D721Med (cell line): ENCODE data around the gene SLCO3A1.

Experiments
- DNase-seq: peaks from one replicate; pipeline ENCODE4 v3.0.0; 2011; ENCODE audit warnings: low spot score; ENCODE audit not compliant: insufficient read length
- FAIRE-seq: peaks from 2 replicates; lab custom pipeline; 2011; peaks lifted over from hg19 to GRCh38; lab: Jason Lieb, UNC
- TF ChIP-seq, protein P1 (sequence below): IDR thresholded peaks from 2 replicates; pipeline ENCODE4 v1.5.1; 2012; ENCODE audit warnings: mild to moderate bottlenecking, control low read depth; ENCODE audit not compliant: insufficient read depth; ENCODE audit errors: missing control alignments

SLCO3A1 gene

DNA sequence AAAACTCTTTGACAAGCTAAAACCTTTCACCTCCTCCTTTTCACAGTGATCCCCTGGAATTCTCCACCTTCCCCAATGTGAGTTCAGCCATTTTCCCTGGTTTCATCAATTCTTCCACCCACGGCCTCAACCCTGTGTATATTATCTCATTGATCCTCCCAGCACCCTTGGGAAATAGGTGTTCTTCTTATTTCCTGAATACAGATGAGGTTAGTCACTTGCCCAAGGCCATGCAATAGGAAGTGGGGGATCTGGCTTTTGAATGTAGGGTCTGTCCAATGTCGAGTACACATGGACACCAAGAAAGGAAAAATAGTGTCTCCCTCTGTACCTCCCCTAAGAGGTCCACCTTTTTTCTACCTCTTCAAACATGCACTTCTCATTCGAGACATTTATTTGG, 277.4 kb downstream of the SLCO3A1 start:
- TF ChIP-seq, protein P1, sequence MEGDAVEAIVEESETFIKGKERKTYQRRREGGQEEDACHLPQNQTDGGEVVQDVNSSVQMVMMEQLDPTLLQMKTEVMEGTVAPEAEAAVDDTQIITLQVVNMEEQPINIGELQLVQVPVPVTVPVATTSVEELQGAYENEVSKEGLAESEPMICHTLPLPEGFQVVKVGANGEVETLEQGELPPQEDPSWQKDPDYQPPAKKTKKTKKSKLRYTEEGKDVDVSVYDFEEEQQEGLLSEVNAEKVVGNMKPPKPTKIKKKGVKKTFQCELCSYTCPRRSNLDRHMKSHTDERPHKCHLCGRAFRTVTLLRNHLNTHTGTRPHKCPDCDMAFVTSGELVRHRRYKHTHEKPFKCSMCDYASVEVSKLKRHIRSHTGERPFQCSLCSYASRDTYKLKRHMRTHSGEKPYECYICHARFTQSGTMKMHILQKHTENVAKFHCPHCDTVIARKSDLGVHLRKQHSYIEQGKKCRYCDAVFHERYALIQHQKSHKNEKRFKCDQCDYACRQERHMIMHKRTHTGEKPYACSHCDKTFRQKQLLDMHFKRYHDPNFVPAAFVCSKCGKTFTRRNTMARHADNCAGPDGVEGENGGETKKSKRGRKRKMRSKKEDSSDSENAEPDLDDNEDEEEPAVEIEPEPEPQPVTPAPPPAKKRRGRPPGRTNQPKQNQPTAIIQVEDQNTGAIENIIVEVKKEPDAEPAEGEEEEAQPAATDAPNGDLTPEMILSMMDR: no peak
- DNase-seq (no peak), FAIRE-seq (no peak)

DNA sequence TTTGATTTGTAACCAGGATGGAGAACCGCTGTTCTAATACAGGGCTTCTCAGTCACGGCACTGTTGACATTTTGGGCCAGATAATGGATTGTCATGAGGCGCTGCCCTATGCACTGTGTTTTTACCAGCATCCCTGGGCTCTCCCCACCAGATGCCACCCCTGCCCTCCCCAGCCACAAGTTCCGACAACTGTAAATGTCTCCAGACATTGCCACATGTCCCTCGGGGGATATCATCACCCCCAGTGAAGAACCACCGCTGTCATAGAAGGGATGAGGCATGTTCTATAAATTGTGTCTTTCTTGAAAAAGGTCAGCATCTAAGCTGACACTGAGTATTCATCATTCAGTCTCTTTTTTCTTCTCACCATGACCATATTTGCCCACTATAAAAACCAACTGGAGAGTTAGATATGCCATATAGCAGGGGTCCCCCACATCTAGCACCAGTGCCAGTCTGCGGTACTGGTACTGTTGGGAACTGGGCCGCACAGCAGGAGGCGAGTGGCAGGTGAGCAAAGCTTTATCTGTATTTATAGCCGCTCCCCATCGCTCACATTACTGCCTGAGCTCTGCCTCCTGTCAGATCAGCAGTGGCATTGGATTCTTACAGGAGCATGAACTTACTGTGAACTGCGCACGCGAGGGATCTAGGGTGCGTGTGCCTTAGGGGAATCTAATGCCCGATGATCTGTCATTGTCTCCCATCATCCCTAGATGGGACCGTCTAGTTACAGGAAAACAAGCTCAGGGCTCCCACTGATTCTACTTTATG, 279.7 kb downstream of the SLCO3A1 start:
- TF ChIP-seq, protein P1: no peak
- FAIRE-seq: no peak
- no peak for DNase-seq

DNA sequence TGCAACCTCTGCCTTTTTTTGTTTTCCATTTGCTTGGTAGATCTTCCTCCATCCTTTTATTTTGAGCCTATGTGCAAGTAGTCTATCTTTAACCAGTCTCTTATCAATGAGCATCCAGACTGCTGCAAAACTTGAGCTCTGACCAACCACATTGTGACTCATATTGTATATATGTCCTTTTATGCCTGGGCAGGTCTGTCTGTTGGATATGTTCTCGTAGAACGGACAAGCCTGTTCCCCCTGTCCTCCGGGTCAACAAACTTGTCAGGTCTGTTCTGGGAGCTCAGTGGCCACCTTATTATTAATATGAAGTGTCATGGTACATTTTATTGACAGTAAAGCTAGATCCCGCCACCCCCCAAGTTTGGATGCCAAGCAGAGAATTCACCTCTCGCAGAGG, 287.3 kb downstream of the SLCO3A1 start:
- TF ChIP-seq, protein P1: no peak
- FAIRE-seq (no peak), DNase-seq (no peak)

DNA sequence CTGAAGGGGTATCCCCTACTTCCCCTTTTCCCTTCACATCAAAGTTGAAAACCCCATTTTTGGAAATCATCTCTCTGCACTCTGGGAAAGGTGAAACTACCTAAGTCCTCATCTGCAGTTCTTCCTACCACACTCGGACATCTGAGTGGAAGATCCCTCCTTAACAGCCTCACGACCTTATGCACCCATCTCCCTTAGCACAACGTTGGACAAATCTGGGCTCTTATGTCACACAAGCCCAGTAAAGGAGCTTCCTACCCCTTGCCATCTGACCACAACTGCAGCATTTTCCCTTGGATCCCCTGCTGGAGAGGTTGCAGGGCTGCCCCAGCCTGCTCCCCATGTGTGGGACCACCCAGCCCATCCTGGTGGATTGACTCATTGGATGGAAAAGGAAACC, 288.1 kb downstream of the SLCO3A1 start:
- DNase-seq (no peak), FAIRE-seq (no peak)
- TF ChIP-seq, protein P1: no peak

DNA sequence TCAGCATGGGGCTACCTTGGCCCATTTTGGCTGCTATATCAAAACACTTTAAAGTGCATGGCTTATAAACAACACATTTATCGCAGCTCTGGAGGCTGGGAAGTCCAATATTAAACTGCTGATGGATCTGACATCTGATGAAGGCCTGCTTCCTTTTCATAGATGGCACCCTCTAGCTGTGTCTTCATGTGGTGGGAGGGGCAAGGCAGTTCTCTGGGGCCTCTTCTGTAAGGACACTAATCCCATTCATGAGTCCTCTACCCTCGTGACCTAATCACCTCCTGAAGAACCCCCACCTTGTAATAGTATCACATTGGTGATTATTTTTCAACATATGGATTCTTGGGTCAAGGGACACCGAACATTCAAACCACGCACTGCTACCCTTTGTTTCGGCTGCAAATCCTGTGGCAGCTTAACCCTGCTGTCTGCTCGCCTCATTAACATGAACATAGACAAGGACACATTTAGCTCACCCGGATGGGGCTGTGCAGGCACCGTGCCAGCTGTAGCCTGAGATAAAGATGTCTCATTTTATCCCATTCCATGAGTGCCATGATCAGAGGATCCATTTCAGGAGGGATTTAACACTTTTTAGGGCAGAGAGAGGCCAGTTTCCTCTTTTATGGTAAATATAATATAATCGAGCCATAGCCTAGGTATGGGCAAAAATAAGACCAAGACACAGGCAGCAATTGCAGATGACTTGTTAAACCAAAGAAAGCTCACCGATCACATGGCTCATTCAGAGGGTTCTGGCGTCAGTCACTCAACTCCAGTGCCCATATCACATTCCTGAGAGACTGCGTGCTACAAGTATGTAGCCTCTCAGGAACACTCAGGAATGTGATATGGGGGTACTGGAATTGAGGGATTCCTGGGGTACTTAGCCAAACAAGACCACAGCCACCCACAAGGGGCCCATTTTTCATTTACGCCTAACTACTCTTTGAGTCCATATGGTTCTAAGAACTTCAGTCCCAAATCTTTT, 289.0 kb downstream of the SLCO3A1 start:
- DNase-seq (no peak), FAIRE-seq (no peak)
- TF ChIP-seq, protein P1: no peak

DNA sequence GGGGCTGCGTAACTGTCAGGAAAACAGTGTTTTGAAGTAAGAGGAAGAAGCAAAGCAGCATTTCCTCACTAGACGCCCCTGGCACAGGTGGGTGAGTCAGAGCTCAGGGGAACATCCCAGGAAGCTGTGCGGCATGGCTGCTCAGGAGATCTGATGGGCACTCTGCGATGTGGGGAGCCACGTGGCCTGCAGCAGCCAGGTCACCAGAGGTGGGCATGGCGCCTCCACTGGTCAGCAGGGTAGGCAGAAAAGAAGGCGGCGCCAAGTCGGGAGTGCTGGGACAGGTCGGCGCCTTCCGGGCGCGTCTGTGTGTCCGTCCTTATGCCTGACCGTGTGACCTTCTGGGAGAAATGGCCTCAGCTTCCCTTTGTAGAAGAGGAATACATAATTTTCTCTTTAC, 290.3 kb downstream of the SLCO3A1 start:
- no peak for FAIRE-seq
- DNase-seq: no peak
- TF ChIP-seq, protein P1: no peak
